GM23248 (cell line): ENCODE data around the gene TAOK3. TPM values are rescaled to one million over a fixed set of nuclear protein-coding genes. Genes with fewer than 3 reads are reported as not detected.
A peak's percentile ranks its signal among the peaks of the same experiment; 100 is the strongest.

Experiments
- DNase-seq: peaks from one replicate; pipeline ENCODE4 v3.0.0-alpha.2; 2015
- H2AFZ ChIP-seq: fragments of 200-600 bp; sonication (generic); 2 replicates; pipeline ENCODE4 v1.6.1; 2016; ENCODE audit warnings: antibody characterized with exemption
- H3F3A ChIP-seq: fragments of 200-600 bp; sonication (generic); 2 replicates; pipeline ENCODE4 v1.6.1; 2016; ENCODE audit warnings: mild to moderate bottlenecking, antibody characterized with exemption, mixed run types; ENCODE audit not compliant: insufficient read depth
- H3K27ac ChIP-seq: fragments of 200-600 bp; sonication (generic); 2 replicates; pipeline ENCODE4 v1.5.1; 2016; ENCODE audit warnings: mild to moderate bottlenecking
- H3K27me3 ChIP-seq: fragments of 200-600 bp; sonication (generic); replicated peaks from 2 replicates; pipeline ENCODE4 v1.6.1; 2016; ENCODE audit warnings: mild to moderate bottlenecking; ENCODE audit not compliant: insufficient read depth
- H3K36me3 ChIP-seq: fragments of 200-600 bp; sonication (generic); 2 replicates; pipeline ENCODE4 v1.6.1; 2016; ENCODE audit warnings: low read depth, mild to moderate bottlenecking
- H3K4me1 ChIP-seq: fragments of 200-600 bp; sonication (generic); 2 replicates; pipeline ENCODE4 v1.6.1; 2016; ENCODE audit warnings: mild to moderate bottlenecking; ENCODE audit not compliant: insufficient read depth
- H3K4me2 ChIP-seq: fragments of 200-600 bp; sonication (generic); one replicate; pipeline ENCODE4 v1.6.1; 2016; ENCODE audit warnings: mild to moderate bottlenecking; ENCODE audit not compliant: unreplicated experiment
- H3K4me3 ChIP-seq: fragments of 200-600 bp; sonication (generic); 2 replicates; pipeline ENCODE4 v1.5.1; 2016; ENCODE audit warnings: mild to moderate bottlenecking
- H3K79me2 ChIP-seq: fragments of 200-600 bp; sonication (generic); 2 replicates; pipeline ENCODE4 v1.6.1; 2016; ENCODE audit warnings: mild to moderate bottlenecking; ENCODE audit not compliant: insufficient read depth
- H3K9ac ChIP-seq: fragments of 200-600 bp; sonication (generic); 2 replicates; pipeline ENCODE4 v1.6.1; 2016; ENCODE audit warnings: mild to moderate bottlenecking
- H3K9me2 ChIP-seq: fragments of 200-600 bp; sonication (generic); 2 replicates; pipeline ENCODE4 v1.6.1; 2016; ENCODE audit warnings: mixed run types, mild to moderate bottlenecking, moderate library complexity; ENCODE audit not compliant: insufficient read depth
- H3K9me3 ChIP-seq: fragments of 200-600 bp; sonication (generic); one replicate; pipeline ENCODE4 v1.6.1; 2017; ENCODE audit warnings: low read depth
- H4K20me1 ChIP-seq: fragments of 200-600 bp; sonication (generic); 2 replicates; pipeline ENCODE4 v1.6.0; 2016; ENCODE audit not compliant: insufficient read depth
- EZH2 ChIP-seq: fragments of 200-600 bp; sonication (generic); IDR thresholded peaks from 2 replicates; pipeline ENCODE4 v1.6.1; 2018; ENCODE audit warnings: antibody characterized with exemption, mild to moderate bottlenecking; ENCODE audit not compliant: insufficient read depth, poor library complexity, severe bottlenecking
- EZH2phosphoT487 ChIP-seq: fragments of 200-600 bp; sonication (generic); IDR thresholded peaks from 2 replicates; pipeline ENCODE4 v1.6.1; 2018; ENCODE audit warnings: antibody characterized with exemption, moderate library complexity, mild to moderate bottlenecking, low read depth; ENCODE audit not compliant: insufficient read depth
- WGBS, 2 experiments: methylation state at CpG; one replicate each; pipeline ENCODE4 v1.1.6; 2015 to 2017; ENCODE audit warnings: low lambda C conversion rate in 2 of 2, low coverage in 1 of 2; ENCODE audit errors: missing lambda C conversion rate in 2 of 2; 5-methylcytosine and 5-hydroxymethylcytosine counted together
- in situ Hi-C: fragments of 300-500 bp; cut with MboI; formaldehyde crosslinking; loops from 2 replicates; pipeline ENCODE4 v1.15.0; 2020
- polyA plus RNA-seq: library from polyadenylated mRNA; unstranded; fragments of >200 nt; fragmentation: Nextera tagmentation; extraction: Ambion mirVana; gene quantifications from 2 replicates; pipeline ENCODE4 v1.2.1, GENCODE V29; 2016
- total RNA-seq: library from RNA; depleted of rRNA; stranded (reverse); fragments of >200 nt; shearing (Covaris generic); gene quantifications from 2 replicates; pipeline ENCODE4 v1.2.3, GENCODE V29; 2014

TAOK3 gene
- total and polyA plus RNA-seq, 2 experiments from 2014 or later, result 17.8 to 49.8 TPM

- H3K27ac ChIP-seq, result no peak overlapping the region
- peaks cover 10% of the 10 kb centered on the region for H3K4me1 ChIP-seq
- WGBS, 2 experiments, result 83 to 88% methylated on average over 5 of the region's 5 CpGs
- no peak overlapping the region for H3K9ac ChIP-seq
- no peaks in the 10 kb centered on the region for H4K20me1 ChIP-seq
- TF ChIP-seq EZH2phosphoT487 (no peak), EZH2 (no peak)
- in situ Hi-C loops, result no loop called here
- peak; percentile 35 for DNase-seq
- no peak overlapping the region for H3K4me3 ChIP-seq
- H2AFZ ChIP-seq, result no peak overlapping the region
- H3K9me3 ChIP-seq, result no peaks in the 10 kb centered on the region
- no peaks in the 10 kb centered on the region for H3K9me2 ChIP-seq
- H3K27me3 ChIP-seq, result no peaks in the 10 kb centered on the region
- peaks cover 17% of the 10 kb centered on the region; the same call in 1 of the 2 replicates for H3K36me3 ChIP-seq
- H3F3A ChIP-seq, result peaks cover 27% of the 10 kb centered on the region
- no peak overlapping the region for H3K4me2 ChIP-seq
- H3K79me2 ChIP-seq, result peaks cover 9% of the 10 kb centered on the region; the same call in 1 of the 2 replicates
These were observed 26.2 kb upstream of the TAOK3 start for GRCh38 chr12:118398940-118399339.

- no peak for DNase-seq
- Histone ChIP-seq H2AFZ (no peak overlapping the region), H3K4me2 (no peak overlapping the region), H3K4me3 (no peak overlapping the region), H3K4me1 (peaks cover 10% of the 10 kb centered on the region), H3K36me3 (peaks cover 13% of the 10 kb centered on the region; the same call in 1 of the 2 replicates), H3K9me2 (no peaks in the 10 kb centered on the region), H3K79me2 (peaks cover 11% of the 10 kb centered on the region; the same call in 1 of the 2 replicates), H3K27ac (no peak overlapping the region), H3F3A (peaks cover 27% of the 10 kb centered on the region), H4K20me1 (no peaks in the 10 kb centered on the region), H3K9me3 (no peaks in the 10 kb centered on the region), H3K27me3 (no peaks in the 10 kb centered on the region), H3K9ac (no peak overlapping the region)
- WGBS, 2 experiments, result 93 to 100% methylated on average over 2 of the region's 2 CpGs
- in situ Hi-C loops, result no loop called here
- TF ChIP-seq EZH2phosphoT487 (no peak), EZH2 (no peak)
These were observed 25.8 kb upstream of the TAOK3 start for GRCh38 chr12:118398524-118398923.

GRCh38 chr12:118397708-118398440 lies 25.2 kb upstream of the TAOK3 start:
- no peaks in the 10 kb centered on the region for H3K9me3 ChIP-seq
- H3K9me2 ChIP-seq, result no peaks in the 10 kb centered on the region
- peaks cover 7% of the 10 kb centered on the region; the same call in 1 of the 2 replicates for H3K36me3 ChIP-seq
- no peaks in the 10 kb centered on the region for H3K27me3 ChIP-seq
- WGBS, 2 experiments, result 91 to 92% methylated on average over 10 of the region's 10 CpGs
- in situ Hi-C loops, result no loop called here
- DNase-seq, result no peak
- no peak overlapping the region for H3K9ac ChIP-seq
- H2AFZ ChIP-seq, result no peak overlapping the region
- no peak overlapping the region for H3K4me2 ChIP-seq
- no peaks in the 10 kb centered on the region for H4K20me1 ChIP-seq
- no peak overlapping the region for H3K4me3 ChIP-seq
- peaks cover 11% of the 10 kb centered on the region; the same call in 1 of the 2 replicates for H3K79me2 ChIP-seq
- peaks cover 10% of the 10 kb centered on the region for H3K4me1 ChIP-seq
- TF ChIP-seq EZH2phosphoT487, result no peak
- TF ChIP-seq EZH2, result no peak
- H3K27ac ChIP-seq, result no peak overlapping the region
- peaks cover 23% of the 10 kb centered on the region for H3F3A ChIP-seq

- H3K36me3 ChIP-seq, result peaks cover 38% of the 10 kb centered on the region; the same call in 1 of the 2 replicates
- no peaks in the 10 kb centered on the region for H4K20me1 ChIP-seq
- no peak for DNase-seq
- in situ Hi-C loops, result no loop called here
- no peak overlapping the region for H3K9ac ChIP-seq
- no peak overlapping the region for H3K4me2 ChIP-seq
- no peak overlapping the region for H3K27ac ChIP-seq
- TF ChIP-seq EZH2phosphoT487 (no peak), EZH2 (no peak)
- no peaks in the 10 kb centered on the region for H3F3A ChIP-seq
- no peaks in the 10 kb centered on the region for H3K27me3 ChIP-seq
- WGBS, 2 experiments, result 95 to 100% methylated on average over 1 of the region's 1 CpG
- no peak overlapping the region for H2AFZ ChIP-seq
- H3K4me1 ChIP-seq, result no peaks in the 10 kb centered on the region
- no peaks in the 10 kb centered on the region for H3K9me3 ChIP-seq
- H3K79me2 ChIP-seq, result peaks cover 8% of the 10 kb centered on the region; the same call in 1 of the 2 replicates
- H3K4me3 ChIP-seq, result no peak overlapping the region
- no peaks in the 10 kb centered on the region for H3K9me2 ChIP-seq
These were observed 19.1 kb upstream of the TAOK3 start for GRCh38 chr12:118391836-118392235.
